Cardiac septum (tissue), 1 donor: ENCODE data around the gene EIF3F. TPM values are rescaled to one million over a fixed set of nuclear protein-coding genes. Genes with fewer than 3 reads are reported as not detected.

ENCODE experiments used
- DNase-seq: peaks from one replicate; pipeline ENCODE4 v3.0.0-alpha.2; 2020; ENCODE audit warnings: low spot score
- intact Hi-C: fragments of 100-400 bp; cut with DNase I; formaldehyde crosslinking; loops from one replicate; pipeline ENCODE4 v1.14.0; 2022
- long read RNA-seq: library from polyadenylated mRNA; unstranded; transcript quantifications from one replicate; pipeline ENCODE4 v2.0.0, GENCODE V29; 2021
- total RNA-seq: library from RNA; stranded (reverse); fragmentation: NEBNext Ultra II Directional; extraction: Animal tissue kit (Norgen Biotek cat#: 25700); gene quantifications from one replicate; pipeline ENCODE4 v1.2.1, GENCODE V29; 2021
- donor health status: DM: no; HTN: no; CAD: no.

The EIF3F gene, protein sequence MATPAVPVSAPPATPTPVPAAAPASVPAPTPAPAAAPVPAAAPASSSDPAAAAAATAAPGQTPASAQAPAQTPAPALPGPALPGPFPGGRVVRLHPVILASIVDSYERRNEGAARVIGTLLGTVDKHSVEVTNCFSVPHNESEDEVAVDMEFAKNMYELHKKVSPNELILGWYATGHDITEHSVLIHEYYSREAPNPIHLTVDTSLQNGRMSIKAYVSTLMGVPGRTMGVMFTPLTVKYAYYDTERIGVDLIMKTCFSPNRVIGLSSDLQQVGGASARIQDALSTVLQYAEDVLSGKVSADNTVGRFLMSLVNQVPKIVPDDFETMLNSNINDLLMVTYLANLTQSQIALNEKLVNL
- 123 TPM for total RNA-seq
- long read RNA-seq, transcript EIF3F-201 (8 exons, 1,254 nt) = major isoform, 139 of 146 reads
- long read RNA-seq, partial matches to known transcripts = 2 of 146 reads
- long read RNA-seq, other reads (novel, unspliced or antisense) = 5 of 146 reads

DNA sequence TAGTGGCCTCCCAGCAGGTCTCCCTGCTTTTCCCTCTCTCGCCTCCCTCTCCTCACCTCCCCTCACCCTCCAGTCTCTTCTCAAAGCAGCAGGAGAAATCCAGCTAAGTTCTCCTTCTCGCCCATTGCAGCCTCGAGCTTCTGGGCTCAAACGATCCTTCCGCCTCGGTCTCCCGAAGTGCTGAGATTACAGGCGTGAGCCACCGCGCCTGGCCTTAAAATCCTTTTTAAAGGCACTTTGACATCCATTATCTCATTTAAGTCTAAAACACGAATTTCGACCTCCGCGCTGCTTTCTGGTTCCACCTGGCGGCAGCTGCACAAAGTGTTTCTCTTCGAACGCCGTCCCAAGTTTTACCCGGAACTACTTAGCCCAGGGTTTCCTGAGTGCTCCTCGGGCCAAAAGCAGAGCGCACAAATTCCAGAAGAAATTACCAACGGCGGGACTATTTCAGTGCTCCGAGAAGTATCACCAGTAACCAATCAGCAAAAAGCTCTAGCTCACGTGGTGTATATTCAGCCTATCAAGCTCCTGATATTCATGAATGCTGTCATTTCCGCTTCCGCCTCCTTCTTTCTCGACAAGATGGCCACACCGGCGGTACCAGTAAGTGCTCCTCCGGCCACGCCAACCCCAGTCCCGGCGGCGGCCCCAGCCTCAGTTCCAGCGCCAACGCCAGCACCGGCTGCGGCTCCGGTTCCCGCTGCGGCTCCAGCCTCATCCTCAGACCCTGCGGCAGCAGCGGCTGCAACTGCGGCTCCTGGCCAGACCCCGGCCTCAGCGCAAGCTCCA is at the start of gene EIF3F:
EIF3F (plus strand) TSS at position 570 of the 792 bp plus-strand sequence; CDS start at position 586, 16 bp downstream.
- DNase-seq = peak; percentile 92
- intact Hi-C loops = loop anchor here (2.0 to 5.0 kb wide), 2 partner anchors 94 to 890 kb away; no protein-coding TSS in a partner anchor

- no peak for DNase-seq
- intact Hi-C loops = no loop called here
Observed at GRCh38 chr11:7941146-7941545, 46.0 kb upstream of the EIF3F start.

DNA sequence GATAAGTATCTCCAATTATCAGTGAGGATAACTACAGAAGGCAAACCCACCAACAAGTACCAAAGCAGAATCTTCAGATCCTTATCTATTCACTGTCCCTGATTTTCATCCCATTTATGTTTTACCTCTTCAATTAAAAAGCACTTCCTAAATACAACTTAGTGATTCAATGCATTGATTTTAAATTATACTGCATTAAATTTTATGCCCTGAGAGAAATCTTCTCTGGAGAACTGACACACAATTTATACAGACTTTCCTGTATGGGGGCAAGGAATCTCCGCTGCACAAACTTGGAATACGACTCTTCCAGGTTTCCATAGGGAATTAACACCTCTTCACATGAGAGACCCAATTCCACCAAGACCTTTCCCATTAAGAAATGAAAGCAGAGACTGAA is 45.5 kb upstream of the EIF3F start, which contains the start of gene OR10A3:
OR10A3 (minus strand) TSS at position 101 of the 400 bp plus-strand sequence. CDS start 2,188 bp downstream, outside the sequence.
- intact Hi-C loops = no loop called here
- no peak for DNase-seq

GRCh38 chr11:7944123-7944522 is 43.0 kb upstream of the EIF3F start:
- DNase-seq = no peak
- intact Hi-C loops = no loop called here

GRCh38 chr11:7949934-7950333 is 37.2 kb upstream of the EIF3F start:
- intact Hi-C loops = no loop called here
- no peak for DNase-seq

GRCh38 chr11:7955191-7955590 is 31.9 kb upstream of the EIF3F start:
- intact Hi-C loops = no loop called here
- DNase-seq = no peak

DNA sequence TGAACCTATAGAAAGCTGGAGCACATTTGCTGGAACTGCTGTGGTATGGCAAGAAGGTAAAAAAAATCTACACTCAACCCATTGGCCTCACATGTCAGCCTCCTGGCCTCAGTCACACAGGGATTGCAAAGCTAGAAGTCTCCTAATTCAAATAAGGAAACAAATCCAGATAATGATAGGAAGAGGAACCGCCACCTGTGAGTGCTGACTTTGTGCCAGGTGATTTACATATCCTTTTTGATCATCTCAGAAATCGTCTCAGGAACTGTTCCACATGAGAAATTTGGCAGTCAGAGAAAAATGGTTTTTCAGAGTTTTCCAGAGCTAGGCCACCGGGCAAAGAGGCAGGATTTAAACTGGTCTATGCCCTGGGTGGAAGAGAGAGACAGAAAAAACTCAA is 22.9 kb upstream of the EIF3F start:
- intact Hi-C loops = no loop called here
- no peak for DNase-seq

DNA sequence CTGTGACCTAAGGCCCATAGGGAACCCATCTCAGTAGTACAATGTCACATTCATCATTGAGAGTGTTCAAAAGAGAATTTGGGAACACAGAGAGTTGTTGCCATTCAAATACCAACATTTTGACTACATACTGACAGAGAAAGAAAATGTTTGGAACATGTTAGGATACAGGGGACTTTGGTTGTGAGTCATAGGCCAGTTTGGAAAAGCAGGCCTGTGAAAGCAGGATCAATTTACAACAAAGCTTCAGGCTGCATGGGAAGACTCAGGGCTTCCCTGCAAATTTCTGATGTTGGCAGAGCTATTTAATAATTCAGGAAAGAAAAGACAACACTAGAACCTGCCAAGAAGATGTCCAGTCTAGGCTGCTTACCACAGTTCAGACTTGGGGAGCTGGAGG is 22.3 kb upstream of the EIF3F start:
- intact Hi-C loops = no loop called here
- DNase-seq = no peak

GRCh38 chr11:7965386-7965785 is 21.8 kb upstream of the EIF3F start, which contains the start of gene NLRP10:
Gene NLRP10 (minus strand): TSS chr11:7965447. CDS start chr11:7963495, 1,952 bp downstream.
- intact Hi-C loops = no loop called here

GRCh38 chr11:7967097-7967496 is 20.0 kb upstream of the EIF3F start:
- intact Hi-C loops = no loop called here
- no peak for DNase-seq

More at GRCh38 chr11:7965386-7965785, 21.8 kb upstream of the EIF3F start, which contains the start of gene NLRP10:
- DNase-seq = no peak

DNA sequence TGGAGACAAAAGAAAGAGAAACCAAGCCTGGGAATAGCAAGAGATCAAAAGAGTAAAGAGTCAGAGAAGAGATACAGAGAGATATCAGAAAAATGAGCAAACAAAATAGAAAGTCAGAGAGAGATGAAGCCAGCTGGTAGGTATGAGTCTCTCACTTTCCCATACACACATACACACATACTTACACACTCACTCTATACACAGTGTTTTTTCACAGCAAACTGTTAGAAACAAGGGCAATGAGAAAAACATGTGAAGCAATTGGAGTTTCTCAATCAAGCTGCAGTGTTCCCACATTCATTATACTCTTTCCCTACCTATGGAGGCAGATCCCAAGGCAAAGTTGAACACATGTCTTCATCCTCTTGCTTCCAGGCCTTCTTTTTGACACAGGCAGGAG is 19.3 kb upstream of the EIF3F start:
- intact Hi-C loops = no loop called here
- DNase-seq = no peak

- DNase-seq = no peak
- intact Hi-C loops = no loop called here
Observed at GRCh38 chr11:7968686-7969085, 18.5 kb upstream of the EIF3F start.

DNA sequence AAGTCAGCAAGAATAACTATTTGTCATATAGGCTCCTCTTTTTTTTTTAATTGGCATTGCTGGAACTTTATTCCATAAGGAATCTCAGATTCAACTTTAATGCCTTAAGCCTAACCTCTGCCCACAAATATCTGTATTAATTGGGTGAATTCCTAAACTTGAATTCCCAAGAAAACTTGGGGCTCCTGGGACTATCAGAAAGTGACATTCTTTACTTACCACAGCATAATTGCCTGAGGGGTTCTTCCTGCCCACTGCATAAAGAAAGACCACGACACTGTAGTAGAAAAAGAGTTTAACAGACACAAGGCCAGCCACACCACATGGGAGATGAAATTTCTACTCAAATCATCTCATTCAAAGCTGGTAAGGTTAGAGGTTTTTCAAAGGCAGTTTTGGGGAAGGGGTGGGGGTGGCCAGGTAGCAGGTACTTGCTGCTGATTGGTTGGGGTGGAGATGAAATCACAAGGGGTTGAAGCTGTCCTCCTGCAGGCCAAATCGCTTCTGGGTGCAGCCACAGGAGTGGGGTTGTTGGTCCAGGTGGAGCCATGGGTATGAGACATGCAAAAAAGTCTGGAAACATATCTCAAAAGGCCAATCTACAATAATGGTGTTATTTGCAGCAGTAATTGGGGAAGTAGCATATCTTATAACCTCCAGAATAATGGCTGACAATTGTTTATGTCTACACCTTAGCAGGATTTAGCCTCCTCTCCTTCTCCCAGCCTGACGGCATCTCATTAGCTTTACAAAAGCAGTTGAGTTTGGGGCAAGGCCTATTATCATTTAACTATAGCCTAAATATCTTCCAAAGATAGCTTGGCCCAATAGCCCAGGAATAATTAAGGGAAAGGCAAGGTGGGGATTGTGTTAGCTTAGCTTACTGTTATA is 17.1 kb upstream of the EIF3F start:
- DNase-seq = no peak
- intact Hi-C loops = no loop called here

- intact Hi-C loops = no loop called here
- no peak for DNase-seq
Observed at GRCh38 chr11:7971846-7972245, 15.3 kb upstream of the EIF3F start.

DNA sequence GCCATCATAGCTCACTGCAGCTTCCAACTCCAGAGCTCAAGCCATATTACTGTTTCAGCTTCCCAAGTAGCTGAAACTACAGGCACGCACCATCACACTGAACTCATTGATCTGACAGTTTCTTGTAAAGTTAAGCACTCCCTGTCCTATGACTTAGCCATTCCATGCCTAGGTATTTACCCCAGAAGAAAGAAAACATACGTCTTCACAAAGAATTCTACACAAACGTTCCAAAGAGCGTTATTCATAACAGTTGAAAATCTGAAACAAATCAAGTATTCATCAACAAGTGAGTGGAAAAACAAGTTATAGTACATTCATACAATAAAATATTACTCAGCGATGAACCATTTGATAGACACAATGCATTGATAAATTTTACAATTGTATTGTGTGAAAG is 14.1 kb upstream of the EIF3F start:
- intact Hi-C loops = no loop called here
- no peak for DNase-seq

DNA sequence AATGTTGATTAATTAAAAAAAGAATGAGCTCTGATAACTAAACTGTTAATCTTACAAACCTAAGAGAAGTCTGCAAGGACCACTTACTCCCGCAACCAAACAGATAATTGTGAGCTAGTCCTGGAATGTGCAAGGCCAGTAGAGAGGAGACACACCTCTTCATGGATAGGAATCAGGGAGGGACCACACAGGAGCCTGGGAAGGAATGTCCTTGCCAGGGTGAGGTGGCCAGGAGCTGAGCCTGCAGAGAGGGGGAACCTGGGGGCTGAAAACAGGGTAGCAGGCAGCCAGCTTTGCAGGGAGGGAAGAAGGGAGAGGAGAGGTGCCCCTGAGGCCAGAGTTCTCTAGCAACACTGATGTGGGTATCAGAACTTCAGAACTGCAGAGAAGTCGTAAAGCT is 12.5 kb upstream of the EIF3F start:
- intact Hi-C loops = no loop called here
- DNase-seq = no peak

GRCh38 chr11:7977232-7977917 is 9.8 kb upstream of the EIF3F start:
- intact Hi-C loops = no loop called here
- DNase-seq = no peak

DNA sequence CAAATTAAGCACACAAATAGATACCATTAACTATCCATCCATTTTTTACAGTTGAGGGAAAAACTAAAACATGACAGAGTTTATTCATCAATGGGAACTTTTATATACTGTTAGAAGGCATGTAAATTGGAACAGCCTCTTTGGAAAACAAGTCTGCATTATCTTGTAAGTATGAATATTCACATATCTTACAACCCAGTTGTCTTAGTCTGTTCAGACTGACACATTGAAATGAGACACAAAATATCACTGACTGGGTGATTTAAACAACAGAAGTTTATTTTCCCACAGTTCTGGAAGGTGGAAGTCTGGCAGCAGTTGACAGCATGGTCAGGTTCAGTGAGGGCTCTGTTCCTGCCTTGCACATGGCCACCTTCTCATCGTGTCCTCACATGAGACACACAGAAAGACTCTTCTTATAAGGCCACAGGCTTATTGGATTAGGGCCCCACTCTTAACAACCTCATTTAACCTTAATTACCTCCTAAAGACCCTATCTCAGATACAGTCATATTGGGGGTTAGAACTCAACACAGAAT is 5.4 kb upstream of the EIF3F start:
- DNase-seq = no peak
- intact Hi-C loops = no loop called here
